Measurements from ENCODE around the gene HEXA.
"Not testable (repeated sequence)": the region's sequence is repeated elsewhere in the genome, so short reads cannot be mapped to it uniquely, and the experiment has no call there.

DNA sequence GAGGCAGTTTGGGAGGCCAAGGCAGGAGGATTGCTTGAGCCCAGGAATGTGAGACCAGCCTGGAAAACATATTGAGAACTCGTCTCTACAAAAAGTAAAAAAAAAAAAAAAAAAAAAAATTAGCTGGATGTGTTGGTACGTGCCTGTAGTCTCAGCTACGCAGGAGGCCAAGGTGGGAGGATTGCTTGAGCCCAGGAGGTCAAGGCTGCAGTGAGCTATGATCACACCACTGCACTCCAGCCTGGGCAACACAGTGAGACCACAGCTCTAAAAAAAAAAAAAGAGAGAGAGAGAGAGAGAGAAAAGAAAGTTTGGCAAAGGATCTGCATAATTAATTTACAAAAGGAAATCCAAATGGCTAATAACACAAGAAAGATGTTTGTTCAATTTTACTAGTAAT lies 44.0 kb upstream of the HEXA start:
- TF ChIP-seq, protein P1, sequence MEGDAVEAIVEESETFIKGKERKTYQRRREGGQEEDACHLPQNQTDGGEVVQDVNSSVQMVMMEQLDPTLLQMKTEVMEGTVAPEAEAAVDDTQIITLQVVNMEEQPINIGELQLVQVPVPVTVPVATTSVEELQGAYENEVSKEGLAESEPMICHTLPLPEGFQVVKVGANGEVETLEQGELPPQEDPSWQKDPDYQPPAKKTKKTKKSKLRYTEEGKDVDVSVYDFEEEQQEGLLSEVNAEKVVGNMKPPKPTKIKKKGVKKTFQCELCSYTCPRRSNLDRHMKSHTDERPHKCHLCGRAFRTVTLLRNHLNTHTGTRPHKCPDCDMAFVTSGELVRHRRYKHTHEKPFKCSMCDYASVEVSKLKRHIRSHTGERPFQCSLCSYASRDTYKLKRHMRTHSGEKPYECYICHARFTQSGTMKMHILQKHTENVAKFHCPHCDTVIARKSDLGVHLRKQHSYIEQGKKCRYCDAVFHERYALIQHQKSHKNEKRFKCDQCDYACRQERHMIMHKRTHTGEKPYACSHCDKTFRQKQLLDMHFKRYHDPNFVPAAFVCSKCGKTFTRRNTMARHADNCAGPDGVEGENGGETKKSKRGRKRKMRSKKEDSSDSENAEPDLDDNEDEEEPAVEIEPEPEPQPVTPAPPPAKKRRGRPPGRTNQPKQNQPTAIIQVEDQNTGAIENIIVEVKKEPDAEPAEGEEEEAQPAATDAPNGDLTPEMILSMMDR (IDR thresholded peaks at IDR 0.05): not testable (repeated sequence)
- TF ChIP-seq POLR2A (IDR thresholded peaks at IDR 0.05; ENCODE audit: low read depth): not testable (repeated sequence)

All from esophagus muscularis mucosa (tissue), 3 donors.